ENCODE data around the gene SCFD2.

SCFD2 gene

DNA sequence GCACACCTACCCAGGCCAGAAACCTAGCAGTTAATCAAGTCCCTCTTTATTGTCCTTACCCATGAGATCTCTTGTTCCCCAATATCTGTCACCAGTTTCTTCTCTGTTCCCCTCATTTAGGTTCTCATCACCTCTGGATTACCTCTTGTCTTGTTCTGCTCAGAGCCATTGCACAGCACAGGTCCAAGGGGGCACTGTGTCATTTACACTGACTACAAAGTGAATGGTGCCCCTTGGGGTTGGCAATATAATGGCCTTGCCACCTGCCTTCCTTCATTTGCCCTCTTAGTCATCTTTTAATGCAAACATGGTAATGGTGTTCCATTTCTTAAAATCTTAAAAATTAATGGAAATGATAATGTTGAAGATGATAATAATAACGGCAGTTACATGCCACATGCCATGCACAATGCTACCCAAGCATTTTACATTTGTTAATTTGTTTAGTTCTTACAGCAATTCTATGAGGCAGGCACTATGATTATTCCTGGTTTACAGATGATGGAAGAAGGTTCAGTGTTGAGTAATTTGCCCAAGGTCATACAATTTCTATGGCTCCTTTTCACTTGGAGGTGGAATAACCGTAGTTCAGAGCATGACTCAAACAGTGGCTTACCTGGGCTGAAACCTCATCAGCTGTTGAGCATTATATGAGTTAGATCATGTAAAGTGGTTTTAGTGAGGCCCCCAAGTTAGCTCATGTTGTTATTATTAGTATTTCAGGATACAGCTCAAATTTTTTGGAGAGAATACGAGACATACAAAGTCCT is 385.9 kb downstream of the SCFD2 start:
- DNase-seq: no peak

DNA sequence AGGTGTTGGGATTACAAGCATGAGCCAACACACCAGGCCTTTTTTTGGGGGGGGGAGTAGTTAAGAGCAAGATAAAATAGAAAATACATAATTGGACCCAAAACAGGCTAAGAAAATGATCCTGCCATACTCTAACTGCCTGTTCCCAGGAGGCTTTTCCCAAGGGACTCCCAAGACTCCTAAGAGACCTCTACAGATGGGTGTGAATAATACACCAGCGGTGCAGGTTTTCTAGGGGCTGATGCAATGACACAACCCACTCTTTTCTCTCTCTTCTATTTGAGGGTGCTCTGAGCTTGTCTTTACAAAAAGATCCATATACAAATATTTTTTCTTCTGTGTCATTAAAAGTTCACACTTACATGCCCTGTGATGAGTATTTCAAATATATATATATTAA is 386.8 kb downstream of the SCFD2 start:
- DNase-seq: no peak

DNA sequence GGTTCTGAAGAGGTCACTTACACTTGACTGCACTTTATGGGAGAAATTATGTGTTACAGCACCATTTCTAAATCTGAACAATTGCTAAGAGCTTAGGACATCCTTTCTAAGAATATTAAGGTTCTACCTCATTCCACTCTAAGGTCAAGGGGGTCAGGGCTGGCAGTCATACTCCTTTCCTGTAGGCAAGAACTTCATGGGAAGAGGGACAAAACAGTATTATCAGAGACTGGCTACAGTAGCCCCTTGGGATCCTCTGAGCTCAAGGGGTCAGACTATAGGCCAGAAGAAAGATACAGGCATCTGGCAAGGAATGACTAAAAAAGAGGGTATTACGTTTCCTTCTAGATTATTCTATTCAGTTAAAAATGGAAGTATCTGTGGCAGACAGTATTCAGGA is 388.6 kb downstream of the SCFD2 start:
- DNase-seq: no peak

DNA sequence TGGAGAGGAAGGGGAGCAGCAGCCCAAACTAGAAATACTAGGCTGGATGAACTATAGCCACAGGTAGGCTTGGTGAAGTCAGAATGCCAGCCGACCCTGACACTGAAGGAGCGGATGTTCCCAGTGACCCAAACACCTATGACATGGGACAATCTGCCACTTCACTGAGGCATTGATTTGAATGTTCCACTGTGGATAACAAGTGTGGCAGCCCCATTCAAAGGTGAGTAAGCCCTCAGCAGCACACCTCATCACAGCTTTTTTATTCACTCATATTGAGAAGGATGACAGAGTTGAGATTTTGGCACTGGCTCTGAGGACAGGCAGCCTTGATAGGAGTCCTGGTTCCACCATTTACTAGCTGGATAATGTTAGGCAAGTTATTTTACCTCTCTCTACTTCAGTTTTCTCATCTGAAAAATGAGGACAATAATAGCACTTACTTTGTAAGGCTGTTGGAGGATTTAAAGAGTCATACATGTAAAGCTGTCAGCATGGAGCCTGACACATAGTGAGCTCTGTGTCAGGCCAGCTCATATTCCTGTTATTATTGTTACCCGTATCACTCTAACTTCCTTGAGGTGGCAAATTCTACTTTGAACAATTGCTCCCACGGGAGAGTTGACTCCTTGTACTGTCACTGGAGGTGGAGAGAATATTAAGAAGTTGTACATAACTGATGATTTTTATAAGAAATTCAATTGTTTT is 389.2 kb downstream of the SCFD2 start:
- no peak for DNase-seq

DNA sequence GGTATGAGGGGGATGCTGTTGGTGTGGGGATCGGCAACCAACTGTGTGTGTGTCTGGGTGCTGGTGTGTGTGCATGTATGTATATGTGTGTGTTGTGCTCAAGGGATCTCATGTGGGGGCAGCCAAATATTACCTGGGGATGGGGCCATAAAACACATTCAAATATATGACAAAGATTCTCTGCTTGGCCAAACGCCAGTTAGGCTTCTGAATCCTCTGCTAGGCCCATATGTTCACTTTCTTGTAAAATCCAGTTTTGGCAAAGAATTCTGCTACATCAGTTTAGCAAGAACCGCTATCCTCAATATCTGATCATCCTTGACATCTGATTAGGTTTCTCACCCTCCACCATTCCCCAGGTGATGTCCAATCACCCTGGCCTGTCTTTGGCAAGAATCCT is 397.2 kb downstream of the SCFD2 start:
- DNase-seq: no peak

DNA sequence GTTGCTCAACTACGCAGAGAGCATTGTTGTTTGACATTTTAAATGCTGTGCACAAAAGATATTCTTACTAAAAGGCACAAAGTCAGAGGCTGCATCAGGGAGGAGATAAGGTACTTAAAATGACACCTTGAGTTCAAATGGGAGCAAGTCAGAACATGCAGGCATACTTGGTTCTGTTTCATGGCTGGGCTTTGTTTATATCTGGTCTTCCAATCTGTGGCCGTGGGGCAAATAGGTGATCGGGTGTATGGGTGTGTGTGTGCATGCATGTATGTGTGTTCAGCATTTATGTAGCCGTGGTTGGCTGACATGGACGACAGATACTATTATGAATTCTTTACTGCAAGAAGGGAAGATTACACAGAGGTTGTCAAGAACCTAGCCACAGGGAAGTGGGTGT is 397.6 kb downstream of the SCFD2 start:
- DNase-seq: no peak

DNA sequence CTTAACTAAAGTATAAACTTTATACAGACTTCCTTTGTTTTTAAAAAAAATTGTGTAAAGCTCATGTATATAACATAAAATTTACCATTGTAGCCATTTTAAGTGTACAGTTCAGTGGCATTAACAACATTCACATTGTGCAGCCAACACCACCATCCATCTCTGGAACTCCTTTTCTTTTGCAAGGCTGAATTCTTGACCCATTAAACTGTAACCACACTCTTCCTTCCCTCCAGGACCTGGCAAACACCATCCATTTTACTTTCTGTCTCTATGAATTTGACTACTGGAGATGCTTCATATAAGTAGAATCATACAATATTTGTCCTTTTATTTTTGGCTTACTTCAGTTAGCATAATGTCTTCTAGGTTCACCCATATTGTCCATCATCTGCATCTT is 399.1 kb downstream of the SCFD2 start:
- DNase-seq: no peak

DNA sequence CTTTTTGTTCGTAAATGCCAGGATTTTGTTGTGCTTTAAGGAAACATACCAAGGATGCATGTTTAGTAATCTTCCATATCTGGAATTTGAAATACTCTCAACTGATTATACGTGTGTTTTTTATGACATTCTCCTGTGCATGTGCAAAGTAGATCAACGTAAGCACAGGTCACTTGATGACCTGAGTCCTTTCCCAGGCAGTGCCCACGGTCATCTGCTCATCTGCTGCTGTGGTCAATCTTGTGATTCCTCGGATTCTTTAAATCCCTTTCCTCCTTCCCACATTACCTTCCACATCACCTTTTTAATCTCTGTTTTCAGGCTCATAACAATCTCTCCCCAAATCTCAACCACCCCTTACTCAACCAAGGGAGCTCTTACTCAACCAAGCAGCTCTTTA is 399.7 kb downstream of the SCFD2 start:
- DNase-seq: no peak

DNA sequence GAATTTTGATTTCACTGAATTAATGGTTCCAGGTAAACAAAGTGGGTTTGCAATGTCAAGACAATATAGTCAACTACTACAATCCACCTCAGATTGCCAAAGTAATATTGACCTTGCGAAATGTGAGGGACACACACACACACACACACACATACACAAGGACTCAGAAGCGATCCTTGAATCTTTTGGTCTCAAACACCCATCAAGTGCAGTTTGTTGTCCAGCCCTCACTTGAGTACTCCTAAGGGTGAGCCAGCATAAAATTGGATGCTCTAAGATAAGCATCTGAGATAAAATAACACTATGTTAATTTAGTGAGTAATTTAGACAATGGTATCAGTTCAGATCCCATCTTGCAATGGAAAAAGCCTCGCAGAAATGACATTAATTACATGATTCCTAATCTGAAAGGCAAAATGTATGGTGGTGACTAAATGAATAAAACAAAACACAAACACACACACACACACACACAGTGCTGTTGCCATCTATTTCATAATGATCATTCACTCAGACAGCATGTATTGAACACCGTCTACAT is 401.2 kb downstream of the SCFD2 start:
- no peak for DNase-seq

DNA sequence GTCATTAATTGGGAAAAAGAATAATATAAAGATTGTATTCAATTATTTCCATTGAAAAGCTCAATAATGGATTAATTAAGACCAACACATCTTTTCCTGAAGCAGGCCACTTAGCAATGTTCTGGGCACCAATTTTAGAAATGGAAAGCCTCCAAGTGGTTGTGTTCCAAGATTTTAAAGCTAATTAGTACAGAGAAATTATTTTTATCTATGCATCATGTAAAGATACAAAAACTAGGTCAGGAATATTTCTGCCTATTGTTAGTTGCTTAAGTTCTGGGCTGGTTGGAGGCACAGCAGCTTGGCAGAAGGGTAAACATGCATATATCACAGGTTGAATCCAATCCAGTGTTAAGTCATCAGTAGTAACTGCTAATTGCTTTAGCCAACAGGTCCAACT is 401.9 kb downstream of the SCFD2 start:
- DNase-seq: no peak

DNA sequence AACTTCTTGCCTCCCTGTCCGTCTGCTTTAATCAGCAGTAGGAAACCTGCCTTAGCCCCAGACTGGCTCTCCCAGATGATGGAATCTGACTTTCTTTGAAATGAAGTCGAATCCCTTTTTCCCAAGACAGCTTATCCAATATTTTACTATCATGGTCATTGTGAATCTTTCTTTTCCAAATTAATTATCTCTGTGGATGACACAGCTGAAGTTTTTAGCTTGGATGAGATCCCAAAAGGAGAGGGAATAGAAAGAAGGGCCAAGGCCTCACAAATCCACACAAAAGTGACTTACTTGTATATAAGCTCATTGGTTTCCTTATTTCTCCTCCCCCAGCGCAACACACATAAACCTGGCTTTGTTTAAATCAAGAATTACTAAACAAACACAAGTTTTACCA is 403.1 kb downstream of the SCFD2 start:
- DNase-seq: no peak

DNA sequence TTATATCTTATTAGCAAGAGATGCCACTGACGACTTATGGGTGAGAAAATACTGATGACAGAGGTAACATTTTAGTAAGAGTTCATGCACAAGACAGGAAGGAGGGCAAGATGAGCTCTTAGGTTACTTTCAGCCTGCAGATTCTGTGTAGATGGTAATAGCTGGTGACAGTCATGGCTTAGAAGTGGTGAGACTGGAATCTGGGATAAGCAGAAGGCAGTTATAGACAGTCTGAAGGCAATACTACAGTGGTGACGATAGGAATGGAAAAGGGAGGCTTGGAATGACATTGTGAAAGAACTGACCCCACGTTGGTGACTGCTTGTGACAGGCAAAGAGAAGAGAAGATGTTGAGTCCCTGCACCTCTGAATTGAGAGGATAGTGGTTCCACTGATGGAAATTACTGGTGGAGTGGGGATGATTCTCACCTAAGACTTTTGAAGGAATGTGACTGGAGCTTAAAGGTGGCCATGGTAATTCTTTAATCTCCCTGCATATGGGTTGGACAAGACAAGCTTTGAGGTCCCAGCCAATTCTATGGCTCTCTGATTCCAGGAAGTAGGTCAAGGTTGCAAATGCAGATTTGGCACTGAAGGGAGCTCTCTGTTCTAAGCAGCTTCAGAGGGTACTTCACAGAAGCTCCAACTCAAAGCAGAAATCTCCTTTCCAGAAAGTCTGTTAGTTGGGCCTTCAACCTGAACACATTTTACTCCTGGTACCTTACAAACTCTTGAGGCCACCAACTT is 404.0 kb downstream of the SCFD2 start:
- DNase-seq: no peak

DNA sequence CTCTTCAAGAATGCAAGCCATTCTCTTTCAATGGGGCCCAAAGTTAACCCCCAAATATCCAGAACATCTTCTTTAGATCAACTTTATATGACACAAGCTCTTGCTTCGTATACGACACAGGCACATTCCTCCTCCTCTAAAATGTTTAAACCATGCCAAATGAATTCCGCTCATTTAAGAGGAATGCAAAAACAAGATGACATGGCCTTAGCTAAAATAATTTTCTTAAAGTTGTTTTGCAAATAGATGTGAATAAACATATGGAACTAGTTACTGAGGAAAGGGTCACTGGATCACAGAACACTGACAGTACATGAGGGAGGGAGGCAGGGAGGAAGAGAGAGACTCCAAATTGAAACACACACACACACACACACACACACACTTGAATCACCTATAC is 406.3 kb downstream of the SCFD2 start:
- DNase-seq: no peak

DNA sequence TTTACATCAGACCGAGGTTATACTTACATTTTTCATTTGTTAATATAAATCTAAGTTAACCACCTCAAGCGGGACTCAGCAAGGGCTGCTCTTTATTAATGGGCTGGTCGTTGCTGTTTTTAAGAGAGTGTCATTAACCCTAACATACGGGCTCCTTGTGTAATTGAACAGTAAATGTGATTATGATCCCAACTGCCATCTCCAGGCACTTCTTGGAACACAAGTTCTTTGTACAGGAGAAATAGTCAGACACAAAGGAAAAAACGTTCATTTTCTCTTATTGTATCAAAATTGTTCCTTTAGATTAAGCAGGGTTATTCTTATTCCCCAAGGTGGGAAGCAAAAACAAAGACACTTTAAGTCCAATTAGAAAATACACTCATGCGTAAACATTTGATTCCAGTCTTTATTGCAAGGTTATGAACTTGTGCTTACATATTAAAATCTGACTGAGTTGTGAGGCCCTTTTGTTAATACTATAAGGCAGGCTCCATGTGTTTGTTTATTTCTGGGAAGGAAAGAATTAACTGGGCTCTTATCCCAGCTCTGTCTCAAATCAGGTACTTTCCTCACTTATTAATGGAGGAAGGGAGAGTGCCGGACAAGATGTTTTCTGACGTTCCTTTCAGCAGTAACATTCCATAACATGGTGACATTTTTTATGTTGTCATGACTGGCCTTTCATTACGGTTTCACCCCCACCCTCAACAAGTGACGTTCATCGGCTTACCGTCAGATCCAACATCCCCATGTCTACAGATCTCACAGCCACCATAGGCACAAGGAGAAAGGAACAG is 407.8 kb downstream of the SCFD2 start:
- no peak for DNase-seq

DNA sequence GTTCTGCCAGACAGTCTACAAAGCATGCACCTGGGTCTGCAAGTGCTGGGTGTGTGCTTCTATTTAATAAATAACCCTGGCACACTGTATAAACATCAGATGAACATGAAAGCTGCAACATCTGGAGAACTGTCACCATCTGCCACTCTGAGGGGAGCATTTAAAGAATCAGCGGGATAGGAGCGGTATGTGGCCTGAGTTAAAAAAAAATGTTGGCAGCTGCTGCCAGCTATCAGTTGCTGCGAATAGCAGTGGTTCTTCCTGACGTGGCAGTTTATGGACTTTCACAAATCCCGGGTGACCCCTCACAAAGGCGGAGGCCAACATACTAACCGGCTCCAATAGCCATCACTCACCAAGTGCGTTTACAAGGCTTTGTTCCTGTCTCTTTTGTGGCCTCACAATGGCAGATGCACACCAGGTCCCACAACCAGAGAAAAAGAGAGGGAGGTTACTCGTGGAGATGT is 408.6 kb downstream of the SCFD2 start:
- DNase-seq: no peak

DNA sequence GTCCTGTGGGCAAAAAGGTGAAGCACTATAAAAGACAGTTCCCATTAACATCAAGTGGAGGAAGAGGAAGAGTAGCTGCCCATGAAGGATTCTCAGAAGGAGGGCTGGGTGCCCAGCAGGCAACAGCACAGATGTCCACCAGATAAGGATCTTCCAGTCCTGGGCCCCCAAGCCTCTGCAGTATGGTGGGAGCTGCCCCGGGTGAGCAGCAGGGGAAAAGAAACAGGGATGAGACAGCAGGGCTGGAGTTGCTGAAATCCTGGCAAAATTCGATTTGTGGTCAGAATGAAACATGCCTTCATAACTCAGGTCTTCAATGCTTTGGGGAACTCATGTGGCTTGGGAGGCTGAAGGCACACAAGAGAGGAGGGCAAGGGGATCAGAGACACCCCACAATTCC is 409.2 kb downstream of the SCFD2 start:
- no peak for DNase-seq

DNA sequence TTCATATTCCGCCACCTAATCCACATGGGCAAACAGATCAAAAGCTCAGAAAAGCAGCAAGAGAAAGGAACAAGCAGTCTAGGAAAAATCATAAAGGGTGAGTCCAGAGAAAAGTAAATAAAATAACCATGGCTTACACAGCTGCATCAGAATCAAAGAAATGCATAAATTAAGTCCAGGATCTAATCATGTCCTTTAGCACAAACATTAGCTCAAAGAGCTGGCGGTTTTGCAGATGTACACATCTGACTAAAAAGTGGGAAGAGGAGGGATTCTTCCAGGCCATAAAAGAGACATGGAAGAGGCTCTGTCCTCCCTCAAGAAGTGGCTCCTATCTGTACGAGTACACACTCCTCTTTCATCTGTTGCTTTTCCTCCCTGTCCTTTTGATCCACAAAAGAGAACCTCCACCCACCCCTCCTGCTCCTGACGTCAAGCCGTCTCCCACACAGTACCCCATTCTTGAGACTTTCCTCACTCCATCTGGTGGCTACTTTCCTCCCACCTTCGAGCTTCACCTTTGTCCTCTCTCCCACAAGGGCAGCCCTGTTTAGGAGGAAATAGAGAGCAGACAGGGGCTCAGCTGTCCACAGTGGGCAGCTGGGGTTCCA is 411.2 kb downstream of the SCFD2 start:
- no peak for DNase-seq

DNA sequence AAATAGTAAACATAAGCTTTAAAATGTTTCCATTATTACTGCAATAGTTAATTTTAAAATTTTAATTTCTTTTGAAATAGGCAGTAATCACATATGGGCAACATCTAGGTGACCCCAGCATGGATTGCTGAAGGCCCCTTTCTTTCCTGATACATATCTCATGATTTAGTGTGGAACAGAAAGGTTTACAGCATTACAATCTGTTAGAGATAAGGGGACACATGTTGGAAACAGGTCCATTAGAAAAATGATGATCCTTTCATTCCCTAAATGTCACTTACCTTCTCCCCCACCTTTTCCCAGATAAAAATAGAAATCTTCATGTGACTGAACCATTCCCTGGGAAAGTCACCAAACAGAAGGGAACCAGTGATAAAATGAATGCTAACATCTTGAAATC is 413.3 kb downstream of the SCFD2 start:
- DNase-seq: no peak

DNA sequence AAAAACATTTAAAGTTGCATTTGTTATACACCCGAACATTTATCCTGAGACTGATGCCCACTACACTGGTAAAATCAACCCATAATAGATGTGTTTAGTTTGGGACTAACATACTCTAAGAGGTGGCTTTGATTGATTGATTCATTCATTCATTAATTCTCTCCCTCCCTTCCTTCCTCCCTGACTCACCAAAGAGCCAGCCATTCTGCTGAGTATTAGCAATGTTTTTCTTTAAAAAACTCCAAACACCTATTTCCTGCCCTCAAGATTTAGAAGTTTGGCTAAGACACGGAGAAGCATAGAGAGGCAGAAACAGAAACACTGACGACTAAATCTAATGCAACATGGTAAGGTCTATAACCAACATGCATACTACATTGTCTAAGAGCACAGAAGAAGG is 414.8 kb downstream of the SCFD2 start:
- DNase-seq: no peak

DNA sequence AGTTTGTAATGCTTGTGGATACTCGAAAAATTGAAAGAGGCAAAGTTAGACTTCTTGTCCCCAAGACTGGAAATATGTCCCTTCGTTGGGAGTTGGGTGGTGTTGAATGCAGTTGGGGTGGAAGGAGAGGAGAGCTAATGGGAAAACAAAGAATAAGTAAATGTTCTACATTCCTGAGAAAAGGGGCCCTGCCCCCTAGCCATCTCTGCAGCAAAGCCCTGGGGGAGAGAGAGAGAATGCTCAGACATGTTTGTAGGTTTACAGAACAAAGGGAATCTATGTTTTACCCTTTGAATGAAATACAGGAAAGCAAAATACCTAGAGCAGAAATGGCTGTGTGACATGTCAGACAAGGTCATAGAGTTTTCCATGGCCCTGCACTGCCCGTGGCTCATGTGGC is 415.6 kb downstream of the SCFD2 start:
- DNase-seq: no peak

DNA sequence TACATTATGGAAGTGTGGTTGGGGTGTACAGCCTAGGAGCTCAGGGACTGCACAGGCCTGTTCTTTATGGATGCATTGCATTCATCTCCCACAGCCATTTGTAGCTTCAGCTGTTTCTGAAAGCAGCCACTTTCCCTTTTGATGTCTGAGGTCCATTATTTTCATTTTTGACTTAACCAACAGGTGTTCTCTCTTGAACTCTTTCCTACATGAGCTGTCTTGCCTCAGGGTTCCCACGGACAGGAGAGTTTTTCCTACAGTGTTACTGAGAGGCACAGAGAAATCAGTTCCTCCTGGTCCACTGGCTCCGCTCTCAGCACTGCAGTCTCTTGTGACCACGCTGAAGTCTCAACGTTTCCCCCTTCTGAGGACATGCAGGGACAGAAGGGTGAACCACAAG is 416.5 kb downstream of the SCFD2 start:
- no peak for DNase-seq

DNA sequence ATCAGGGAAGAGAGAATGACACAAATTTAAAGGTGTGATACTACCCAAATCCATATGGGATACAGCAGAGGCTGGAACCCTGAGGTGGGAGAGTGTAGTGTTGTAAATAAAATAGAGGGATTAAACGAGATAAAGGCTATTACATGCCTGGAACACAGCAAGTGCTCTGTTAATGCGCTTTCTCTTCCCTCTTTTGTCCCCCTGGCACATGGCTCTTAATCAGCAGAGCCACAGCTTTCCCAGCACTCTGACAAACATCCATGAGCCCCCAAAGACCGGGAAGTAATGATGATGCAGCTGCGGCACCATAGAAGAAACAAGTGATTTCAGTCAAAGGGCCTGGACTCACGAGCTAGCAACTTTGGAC is 417.8 kb downstream of the SCFD2 start:
- no peak for DNase-seq

All from left hindlimb (tissue), 1 donor.